GM10248 (cell line): ENCODE results near the gene ZNF783.

Source experiments
- CTCF ChIA-PET: fragments of 300-600 bp; sonication (Branson Sonifier 250); formaldehyde crosslinking; extraction: SDS; loops from one replicate; lab custom pipeline; 2021; ENCODE audit warnings: antibody characterized with exemption; lab: Yijun Ruan, JAX
- POLR2A ChIA-PET: fragments of 350-650 bp; sonication (Branson Sonifier 250); formaldehyde crosslinking; extraction: SDS; loops from one replicate; lab custom pipeline; 2020; ENCODE audit warnings: antibody characterized with exemption; lab: Yijun Ruan, JAX
- DNase-seq: peaks from one replicate; pipeline ENCODE4 v3.0.0; 2012; ENCODE audit errors: extremely low spot score
- TF ChIP-seq, protein P1 (sequence below): IDR thresholded peaks from 2 replicates; pipeline ENCODE4 v1.5.1; 2012; ENCODE audit warnings: mild to moderate bottlenecking, low read depth; ENCODE audit errors: extremely low read depth, missing control alignments, control extremely low read depth

ZNF783 gene

DNA sequence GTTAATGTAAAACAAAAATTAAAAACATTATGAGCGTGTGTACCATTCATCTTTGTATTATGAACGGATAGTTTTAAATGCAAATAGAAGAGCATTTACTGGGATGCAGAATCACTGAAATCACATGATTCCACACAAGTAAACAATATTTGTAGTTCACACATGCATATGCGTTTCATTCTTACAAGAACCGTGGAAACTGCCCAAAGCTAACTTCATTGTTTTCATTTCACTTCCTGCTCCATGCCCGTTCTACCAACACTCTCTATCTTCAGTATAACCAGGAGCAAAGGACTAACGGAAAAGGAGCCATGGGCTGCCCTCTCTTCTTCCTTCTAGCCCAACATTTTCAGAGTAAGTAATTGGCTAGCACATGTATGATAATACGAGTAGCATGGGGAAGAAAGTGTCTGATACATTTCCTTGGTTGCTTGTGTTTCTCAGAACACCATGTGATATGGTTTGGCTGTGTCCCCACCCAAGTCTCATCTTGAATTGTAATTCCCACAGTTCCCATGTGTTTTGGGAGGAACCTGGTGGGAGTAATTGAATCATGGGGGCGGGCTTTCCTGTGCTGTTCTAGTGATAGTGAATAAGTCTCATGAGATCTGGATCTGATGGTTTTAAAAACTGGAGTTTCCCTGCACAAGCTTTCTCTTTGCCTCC, 38.8 kb downstream of the ZNF783 start:
- ChIA-PET POLR2A (no interaction called here), CTCF (interaction anchor here (1.3 kb wide), 1 partner anchor 9 kb away, joined by 4 read pairs; no protein-coding TSS in a partner anchor)
- TF ChIP-seq, protein P1, sequence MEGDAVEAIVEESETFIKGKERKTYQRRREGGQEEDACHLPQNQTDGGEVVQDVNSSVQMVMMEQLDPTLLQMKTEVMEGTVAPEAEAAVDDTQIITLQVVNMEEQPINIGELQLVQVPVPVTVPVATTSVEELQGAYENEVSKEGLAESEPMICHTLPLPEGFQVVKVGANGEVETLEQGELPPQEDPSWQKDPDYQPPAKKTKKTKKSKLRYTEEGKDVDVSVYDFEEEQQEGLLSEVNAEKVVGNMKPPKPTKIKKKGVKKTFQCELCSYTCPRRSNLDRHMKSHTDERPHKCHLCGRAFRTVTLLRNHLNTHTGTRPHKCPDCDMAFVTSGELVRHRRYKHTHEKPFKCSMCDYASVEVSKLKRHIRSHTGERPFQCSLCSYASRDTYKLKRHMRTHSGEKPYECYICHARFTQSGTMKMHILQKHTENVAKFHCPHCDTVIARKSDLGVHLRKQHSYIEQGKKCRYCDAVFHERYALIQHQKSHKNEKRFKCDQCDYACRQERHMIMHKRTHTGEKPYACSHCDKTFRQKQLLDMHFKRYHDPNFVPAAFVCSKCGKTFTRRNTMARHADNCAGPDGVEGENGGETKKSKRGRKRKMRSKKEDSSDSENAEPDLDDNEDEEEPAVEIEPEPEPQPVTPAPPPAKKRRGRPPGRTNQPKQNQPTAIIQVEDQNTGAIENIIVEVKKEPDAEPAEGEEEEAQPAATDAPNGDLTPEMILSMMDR, result no peak
- DNase-seq, result no peak

- CTCF ChIA-PET, result no interaction called here
- POLR2A ChIA-PET, result no interaction called here
- peak; percentile 2 for DNase-seq
- TF ChIP-seq, protein P1, result no peak
Observed at GRCh38 chr7:149302222-149302621, 40.2 kb downstream of the ZNF783 start.

GRCh38 chr7:149302865-149303264, 40.9 kb downstream of the ZNF783 start:
- CTCF ChIA-PET, result no interaction called here

DNA sequence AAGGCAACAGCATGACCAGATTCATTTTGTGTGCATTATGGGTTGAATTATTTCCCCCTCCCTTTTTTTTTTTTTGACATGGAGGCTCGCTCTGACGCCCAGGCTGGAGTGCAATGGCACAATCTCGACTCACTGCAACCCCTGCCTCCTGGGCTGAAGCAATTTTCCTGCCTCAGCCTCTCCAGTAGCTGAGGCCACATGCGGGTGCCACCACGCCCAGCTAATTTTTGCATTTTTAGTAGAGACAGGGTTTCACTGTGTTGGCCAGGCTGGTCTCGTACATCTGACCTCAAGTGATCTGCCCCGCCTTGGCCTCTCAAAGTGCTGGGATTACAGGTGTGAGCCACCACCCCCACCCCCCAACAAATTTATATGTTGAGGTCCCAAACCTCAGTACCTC, 42.0 kb downstream of the ZNF783 start:
- CTCF ChIA-PET, result no interaction called here
- POLR2A ChIA-PET, result no interaction called here
- TF ChIP-seq, protein P1, result no peak
- no peak for DNase-seq

More at GRCh38 chr7:149302865-149303264, 40.9 kb downstream of the ZNF783 start:
- no peak for DNase-seq
- POLR2A ChIA-PET, result no interaction called here
- TF ChIP-seq, protein P1, result no peak

DNA sequence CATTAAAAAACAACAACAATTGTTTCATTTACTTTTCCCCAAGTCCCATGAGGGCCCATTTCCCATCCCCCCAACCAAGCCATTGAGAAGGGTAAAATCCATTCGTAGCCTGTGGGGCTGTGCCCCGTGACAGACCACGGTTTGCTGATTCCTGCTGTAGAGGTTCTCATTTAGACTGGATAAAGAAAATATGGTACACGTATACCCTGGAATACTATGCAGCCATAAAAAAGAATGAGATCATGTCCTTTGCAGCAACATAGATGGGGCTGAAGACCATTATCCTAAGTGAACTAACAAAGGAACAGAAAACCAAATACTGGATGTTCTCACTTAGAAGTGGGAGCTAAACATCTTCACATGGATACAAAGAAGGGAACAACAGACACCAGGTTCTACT, 44.9 kb downstream of the ZNF783 start:
- no peak for DNase-seq
- TF ChIP-seq, protein P1, result no peak
- ChIA-PET POLR2A (no interaction called here), CTCF (no interaction called here)

DNA sequence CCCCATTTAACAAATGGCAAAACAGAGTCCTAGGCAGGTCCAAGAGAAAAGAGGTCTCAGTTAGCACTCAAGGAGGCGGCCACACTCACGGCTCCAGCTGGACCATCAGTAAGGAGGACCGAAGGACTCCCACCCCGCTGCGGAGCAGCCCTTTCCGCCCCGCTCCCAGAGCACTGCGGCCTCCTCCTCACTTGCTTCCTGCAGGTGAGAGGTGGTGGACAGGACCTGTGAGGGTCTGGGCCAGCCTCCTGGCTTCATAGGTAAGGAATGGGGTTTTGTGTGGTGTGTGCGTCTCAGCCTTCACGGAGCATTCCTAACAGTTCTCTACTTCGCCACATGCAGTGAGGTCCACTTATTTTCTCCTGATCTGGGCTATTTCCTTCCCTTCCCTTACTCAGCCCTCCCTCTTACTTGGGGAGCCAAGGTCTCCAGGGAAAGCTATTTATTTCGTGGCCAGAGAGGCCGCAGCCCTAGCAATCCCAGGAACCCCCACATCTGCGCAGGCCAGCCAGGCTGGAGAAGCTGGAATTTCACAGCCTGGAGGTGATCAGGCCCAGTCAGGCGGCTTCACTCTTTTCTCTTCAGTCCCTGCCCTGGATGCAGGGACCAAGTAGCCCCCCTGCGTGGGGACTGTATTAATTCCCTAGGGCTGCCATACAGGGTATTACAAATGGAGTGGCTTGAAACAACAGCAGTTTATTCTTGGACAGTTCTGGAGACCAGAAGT, 45.9 kb downstream of the ZNF783 start:
- ChIA-PET POLR2A (no interaction called here), CTCF (interaction anchor here (1.2 kb wide), 1 partner anchor 285 kb away, joined by 3 read pairs; no protein-coding TSS in a partner anchor)
- peak; percentile 2 for DNase-seq
- TF ChIP-seq, protein P1, result no peak
